Measurements from ENCODE around the gene TAS2R60. TPM values are rescaled to one million over a fixed set of nuclear protein-coding genes. Genes with fewer than 3 reads are reported as not detected.
"Not testable (repeated sequence)": the region's sequence is repeated elsewhere in the genome, so short reads cannot be mapped to it uniquely, and the experiment has no call there.

The TAS2R60 gene
- total RNA-seq, 1 experiment from 2014 or later, result not detected

DNA sequence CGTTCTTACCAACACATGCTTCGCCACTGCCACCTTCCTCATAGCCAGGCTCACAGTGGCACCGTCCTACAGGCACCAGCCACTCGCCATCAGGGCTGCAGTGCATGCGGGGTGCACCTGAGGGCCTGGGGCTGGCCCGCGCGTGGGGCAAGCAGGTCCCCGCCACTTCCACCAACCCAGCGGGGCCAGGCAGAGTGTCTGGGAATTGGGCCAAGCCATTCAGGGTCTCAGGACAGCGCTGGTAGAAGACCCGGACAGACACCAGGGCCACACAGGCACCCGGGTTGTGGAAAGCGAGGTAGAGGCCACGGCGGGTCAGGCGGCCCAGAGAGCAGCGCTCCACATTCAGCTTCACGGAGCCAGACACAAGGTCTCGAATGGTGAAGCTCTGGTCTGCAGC, 43.6 kb upstream of the TAS2R60 start:
- intact Hi-C loops (cut with micrococcal nuclease; ENCODE audit: unreplicated experiment), result no loop called here
- no TSS peak for BruUV-seq (replicated peaks)
- Histone ChIP-seq H3K27me3 (replicated peaks; ENCODE audit: insufficient read depth, low read depth, low read length, poor library complexity) (no peaks in the 10 kb centered on the region), H3K4me1 (ENCODE audit: insufficient read depth, low read length, poor library complexity, severe bottlenecking) (no peaks in the 10 kb centered on the region), H3K4me3 (ENCODE audit: low read depth, low read length, poor library complexity, severe bottlenecking) (no peak overlapping the region), H3K9me3 (ENCODE audit: low read depth, low read length, poor library complexity, severe bottlenecking) (no peaks in the 10 kb centered on the region), H3K36me3 (ENCODE audit: insufficient read depth, low read length, poor library complexity, severe bottlenecking) (no peaks in the 10 kb centered on the region), H3K27ac (ENCODE audit: low read depth, low read length, poor library complexity, severe bottlenecking) (no peak overlapping the region)
- DNase-seq (ENCODE audit: low spot score), result no peak
- ChIA-PET CTCF (no interaction called here), POLR2A (ENCODE audit: low non-redundant PET) (no interaction called here)
- no peak for TF ChIP-seq EZH2 (IDR thresholded peaks at IDR 0.05; ENCODE audit: borderline replicate concordance, low read depth, low read length, poor library complexity, severe bottlenecking)
- TF ChIP-seq, protein P1, sequence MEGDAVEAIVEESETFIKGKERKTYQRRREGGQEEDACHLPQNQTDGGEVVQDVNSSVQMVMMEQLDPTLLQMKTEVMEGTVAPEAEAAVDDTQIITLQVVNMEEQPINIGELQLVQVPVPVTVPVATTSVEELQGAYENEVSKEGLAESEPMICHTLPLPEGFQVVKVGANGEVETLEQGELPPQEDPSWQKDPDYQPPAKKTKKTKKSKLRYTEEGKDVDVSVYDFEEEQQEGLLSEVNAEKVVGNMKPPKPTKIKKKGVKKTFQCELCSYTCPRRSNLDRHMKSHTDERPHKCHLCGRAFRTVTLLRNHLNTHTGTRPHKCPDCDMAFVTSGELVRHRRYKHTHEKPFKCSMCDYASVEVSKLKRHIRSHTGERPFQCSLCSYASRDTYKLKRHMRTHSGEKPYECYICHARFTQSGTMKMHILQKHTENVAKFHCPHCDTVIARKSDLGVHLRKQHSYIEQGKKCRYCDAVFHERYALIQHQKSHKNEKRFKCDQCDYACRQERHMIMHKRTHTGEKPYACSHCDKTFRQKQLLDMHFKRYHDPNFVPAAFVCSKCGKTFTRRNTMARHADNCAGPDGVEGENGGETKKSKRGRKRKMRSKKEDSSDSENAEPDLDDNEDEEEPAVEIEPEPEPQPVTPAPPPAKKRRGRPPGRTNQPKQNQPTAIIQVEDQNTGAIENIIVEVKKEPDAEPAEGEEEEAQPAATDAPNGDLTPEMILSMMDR (conservative IDR thresholded peaks at IDR 0.05; ENCODE audit: low read depth, low read length), result no peak

DNA sequence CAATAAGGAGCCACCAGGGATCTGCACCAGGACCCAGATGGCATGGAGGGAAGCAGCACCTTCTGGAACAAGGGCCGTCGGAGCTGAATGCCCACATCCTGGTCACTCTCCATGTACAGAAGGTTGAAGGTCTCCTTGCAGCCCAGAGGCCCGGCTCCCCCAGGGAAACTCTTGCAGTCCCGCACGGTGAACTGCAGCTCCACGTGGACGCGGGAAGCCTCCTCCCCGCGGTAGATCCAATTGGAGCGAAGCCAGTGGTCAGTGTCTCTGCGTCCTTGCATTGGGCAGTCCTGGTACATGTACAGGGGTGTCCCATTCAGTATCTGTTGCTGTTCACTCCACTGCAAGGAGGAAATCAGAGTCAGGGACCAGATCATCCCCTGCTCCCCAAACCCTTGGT, 42.0 kb upstream of the TAS2R60 start:
- intact Hi-C loops (cut with micrococcal nuclease; ENCODE audit: unreplicated experiment), result no loop called here
- POLR2A ChIA-PET (ENCODE audit: low non-redundant PET), result no interaction called here
- Histone ChIP-seq H3K4me1 (ENCODE audit: insufficient read depth, low read length, poor library complexity, severe bottlenecking) (peaks cover 14% of the 10 kb centered on the region), H3K27me3 (replicated peaks; ENCODE audit: insufficient read depth, low read depth, low read length, poor library complexity) (no peaks in the 10 kb centered on the region), H3K4me3 (ENCODE audit: low read depth, low read length, poor library complexity, severe bottlenecking) (no peak overlapping the region), H3K27ac (ENCODE audit: low read depth, low read length, poor library complexity, severe bottlenecking) (no peak overlapping the region), H3K36me3 (ENCODE audit: insufficient read depth, low read length, poor library complexity, severe bottlenecking) (no peaks in the 10 kb centered on the region), H3K9me3 (ENCODE audit: low read depth, low read length, poor library complexity, severe bottlenecking) (no peaks in the 10 kb centered on the region)
- DNase-seq (ENCODE audit: low spot score), result no peak
- TF ChIP-seq, protein P1 (conservative IDR thresholded peaks at IDR 0.05; ENCODE audit: low read depth, low read length), result no peak
- no peak for TF ChIP-seq EZH2 (IDR thresholded peaks at IDR 0.05; ENCODE audit: borderline replicate concordance, low read depth, low read length, poor library complexity, severe bottlenecking)
- BruUV-seq (replicated peaks), result no TSS peak
- CTCF ChIA-PET, result no interaction called here

DNA sequence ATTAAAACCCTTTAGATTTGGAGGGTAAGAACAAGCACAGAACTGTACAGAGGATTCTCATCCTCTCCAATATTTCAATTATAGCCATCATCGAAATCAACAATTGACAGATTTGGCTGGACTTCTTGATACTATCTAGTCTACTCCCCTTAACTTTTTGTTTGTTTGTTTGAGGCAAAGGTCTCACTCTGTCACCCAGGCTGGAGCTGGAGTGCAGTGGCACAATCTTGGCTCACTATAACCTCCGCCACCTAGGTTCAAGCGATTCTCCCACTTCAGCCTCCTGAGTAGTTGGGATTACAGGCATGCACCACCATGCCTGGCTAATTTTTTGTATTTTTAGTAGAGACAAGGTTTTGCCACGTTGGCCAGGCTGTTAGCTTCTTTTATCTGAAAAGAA, 41.0 kb upstream of the TAS2R60 start:
- CTCF ChIA-PET, result interaction anchor here (0.7 kb wide), 1 partner anchor 47 kb away, joined by 3 read pairs; no protein-coding TSS in a partner anchor
- POLR2A ChIA-PET (ENCODE audit: low non-redundant PET); H3K4me3 ChIP-seq (ENCODE audit: low read depth, low read length, poor library complexity, severe bottlenecking); H3K36me3 ChIP-seq (ENCODE audit: insufficient read depth, low read length, poor library complexity, severe bottlenecking); H3K27me3 ChIP-seq (replicated peaks; ENCODE audit: insufficient read depth, low read depth, low read length, poor library complexity); H3K9me3 ChIP-seq (ENCODE audit: low read depth, low read length, poor library complexity, severe bottlenecking); DNase-seq (ENCODE audit: low spot score); BruUV-seq (replicated peaks); intact Hi-C loops (cut with micrococcal nuclease; ENCODE audit: unreplicated experiment); H3K27ac ChIP-seq (ENCODE audit: low read depth, low read length, poor library complexity, severe bottlenecking): not testable (repeated sequence)
- H3K4me1 ChIP-seq (ENCODE audit: insufficient read depth, low read length, poor library complexity, severe bottlenecking), result peaks cover 23% of the 10 kb centered on the region

Data from A673 (cell line).